SK-N-SH (cell line): ENCODE measurements around the gene ZNF385C. TPM values are rescaled to one million over a fixed set of nuclear protein-coding genes. Genes with fewer than 3 reads are reported as not detected.

ENCODE experiments used
- CTCF ChIA-PET: fragments of 300-600, 350-600 bp; formaldehyde crosslinking; extraction: SDS; loops from one replicate; lab custom pipeline; 2021; lab: Yijun Ruan, JAX
- POLR2A ChIA-PET: fragments of 350-600 bp; sonication (Branson Sonifier 250); formaldehyde crosslinking; extraction: SDS; loops from one replicate; lab custom pipeline; 2020; ENCODE audit warnings: antibody characterized with exemption, inconsistent platforms; lab: Yijun Ruan, JAX
- DNase-seq: peaks from one replicate; pipeline ENCODE4 v3.0.0; 2012
- H2AFZ ChIP-seq: fragments of 200-600 bp; sonication (generic); 2 replicates; pipeline ENCODE4 v1.8.1; 2016; ENCODE audit warnings: antibody characterized with exemption, mild to moderate bottlenecking, low read depth
- H3F3A ChIP-seq: fragments of 200-600 bp; sonication (generic); replicated peaks from 2 replicates; pipeline ENCODE3; 2016; ENCODE audit warnings: antibody characterized with exemption, mild to moderate bottlenecking; ENCODE audit not compliant: insufficient read depth
- H3K27ac ChIP-seq, 2 experiments: fragments of 200-500 bp in 1 of 2; fragments of 200-600 bp in 1 of 2; sonication (Bioruptor generic) in 1 of 2; sonication (generic), shearing (Covaris generic) in 1 of 2; 2 replicates each; pipeline versions ENCODE4 v1.5.1 to v1.6.1; 2014 to 2016; ENCODE audit warnings: low read depth in 2 of 2, inconsistent platforms in 1 of 2, low read length in 1 of 2, mild to moderate bottlenecking in 1 of 2, mixed read lengths in 1 of 2
- H3K27me3 ChIP-seq: fragments of 200-600 bp; sonication (generic), shearing (Covaris generic); 2 replicates; pipeline ENCODE4 v1.6.1; 2016; ENCODE audit warnings: mixed run types; ENCODE audit not compliant: insufficient read depth
- H3K36me3 ChIP-seq, 2 experiments: fragments of 200-500 bp in 1 of 2; fragments of 200-600 bp in 1 of 2; sonication (Bioruptor generic) in 1 of 2; sonication (generic) in 1 of 2; replicated peaks in 1 of 2; 2 replicates each; pipeline versions ENCODE3 to v1.5.1; 2014 to 2016; ENCODE audit warnings: low read length in 1 of 2, mild to moderate bottlenecking in 1 of 2; ENCODE audit not compliant: insufficient read depth in 2 of 2, control insufficient read depth in 1 of 2
- H3K4me1 ChIP-seq, 2 experiments: fragments of 200-500 bp in 1 of 2; fragments of 200-600 bp in 1 of 2; sonication (Bioruptor generic) in 1 of 2; sonication (generic), shearing (Covaris generic) in 1 of 2; 2 replicates each; pipeline versions ENCODE4 v1.5.1 to v1.6.1; 2014 to 2016; ENCODE audit warnings: low read depth in 1 of 2, low read length in 1 of 2, mixed run types in 1 of 2; ENCODE audit not compliant: insufficient read depth in 2 of 2, control insufficient read depth in 1 of 2
- H3K4me2 ChIP-seq: fragments of 200-600 bp; sonication (generic), shearing (Covaris generic); 2 replicates; pipeline ENCODE4 v1.6.1; 2017; ENCODE audit warnings: mixed run types
- H3K4me3 ChIP-seq, 2 experiments: fragments of 200-500 bp in 1 of 2; fragments of 200-600 bp in 1 of 2; sonication (Bioruptor generic) in 1 of 2; sonication (generic), shearing (Covaris generic) in 1 of 2; 2 replicates each; pipeline versions ENCODE4 v1.5.1 to v1.8.1; 2014 to 2016; ENCODE audit warnings: low read depth in 2 of 2, inconsistent platforms in 1 of 2, low read length in 1 of 2, mild to moderate bottlenecking in 1 of 2, mixed read lengths in 1 of 2, moderate library complexity in 1 of 2
- H3K79me2 ChIP-seq: fragments of 200-600 bp; sonication (generic); 2 replicates; pipeline ENCODE4 v1.8.1; 2017; ENCODE audit warnings: mild to moderate bottlenecking; ENCODE audit not compliant: insufficient read depth
- H3K9ac ChIP-seq: fragments of 200-600 bp; sonication (generic); 2 replicates; pipeline ENCODE4 v1.6.1; 2017; ENCODE audit warnings: mixed run types
- H3K9me2 ChIP-seq: fragments of 200-600 bp; sonication (generic); 2 replicates; pipeline ENCODE4 v1.6.1; 2017; ENCODE audit warnings: mixed run types
- H3K9me3 ChIP-seq: fragments of 200-600 bp; sonication (generic); 2 replicates; pipeline ENCODE4 v1.6.1; 2017; ENCODE audit warnings: mixed run types, mild to moderate bottlenecking, moderate library complexity
- H4K20me1 ChIP-seq: fragments of 200-600 bp; sonication (generic); 2 replicates; pipeline ENCODE4 v1.6.1; 2017; ENCODE audit warnings: mild to moderate bottlenecking, mixed run types; ENCODE audit not compliant: insufficient read depth
- ELF1 ChIP-seq: IDR thresholded peaks from 2 replicates; pipeline ENCODE4 v1.4.0; 2012
- EZH2phosphoT487 ChIP-seq: fragments of 200-600 bp; sonication (generic); IDR thresholded peaks from 2 replicates; pipeline ENCODE4 v1.6.1; 2017; ENCODE audit warnings: low read depth, mixed run types, mild to moderate bottlenecking, antibody characterized with exemption, moderate library complexity, borderline replicate concordance
- FOXM1 ChIP-seq: IDR thresholded peaks from 2 replicates; pipeline ENCODE4 v1.4.0; 2012; ENCODE audit warnings: low read depth, mild to moderate bottlenecking
- NFIC ChIP-seq: IDR thresholded peaks from 2 replicates; pipeline ENCODE4 v1.4.0; 2012; ENCODE audit warnings: borderline replicate concordance
- POLR2AphosphoS5 ChIP-seq: IDR thresholded peaks from 2 replicates; pipeline ENCODE4 v1.6.1; 2012; ENCODE audit warnings: low read depth, low read length
- RAD21 ChIP-seq: IDR thresholded peaks from 2 replicates; pipeline ENCODE4 v1.6.1; 2012; ENCODE audit warnings: mild to moderate bottlenecking, low read length
- RCOR1 ChIP-seq: fragments of 150-350 bp; IDR thresholded peaks from 2 replicates; pipeline ENCODE4 v1.6.1; 2017; ENCODE audit warnings: antibody characterized with exemption, low read length
- RXRA ChIP-seq: IDR thresholded peaks from 2 replicates; pipeline ENCODE4 v1.4.0; 2012; ENCODE audit warnings: low read depth, mild to moderate bottlenecking, borderline replicate concordance
- TAF1 ChIP-seq: IDR thresholded peaks from 2 replicates; pipeline ENCODE4 v1.6.1; 2012; ENCODE audit warnings: low read depth, mild to moderate bottlenecking, low read length, moderate library complexity, borderline replicate concordance
- TCF12 ChIP-seq: IDR thresholded peaks from 2 replicates; pipeline ENCODE4 v1.4.0; 2012
- YY1 ChIP-seq: IDR thresholded peaks from 2 replicates; pipeline ENCODE4 v1.4.0; 2012; ENCODE audit warnings: low read depth, mild to moderate bottlenecking
- WGBS: methylation state at CpG from one replicate; pipeline ENCODE4 v1.1.6; 2017; ENCODE audit warnings: low lambda C conversion rate; 5-methylcytosine and 5-hydroxymethylcytosine counted together
- polyA plus RNA-seq, 3 experiments: library from polyadenylated mRNA; depleted of rRNA; stranded (reverse); fragments of >200 nt; gene quantifications; 2 replicates each; pipeline ENCODE4 v1.2.3, GENCODE V29; 2012
- TF ChIP-seq, protein P1 (sequence below): fragments of 200-600 bp; sonication (generic); IDR thresholded peaks from 2 replicates; pipeline ENCODE4 v1.6.1; 2017; ENCODE audit warnings: antibody characterized with exemption, mild to moderate bottlenecking, moderate library complexity
- TF ChIP-seq, protein P2 (sequence below): fragments of 150-350 bp; IDR thresholded peaks from 2 replicates; pipeline ENCODE4 v1.6.1; 2016; ENCODE audit warnings: mild to moderate bottlenecking, low read depth, low read length
- TF ChIP-seq, protein P3 (sequence below): fragments of 150-350 bp; IDR thresholded peaks from 2 replicates; pipeline ENCODE4 v1.6.1; 2017; ENCODE audit warnings: antibody characterized with exemption, low read length, low read depth, borderline replicate concordance
- TF ChIP-seq, protein P4 (sequence below): IDR thresholded peaks from 2 replicates; pipeline ENCODE4 v1.4.0; 2012; ENCODE audit warnings: low read depth

Gene ZNF385C
- polyA plus RNA-seq, 1 of the 3 experiments (the other 2 are of a cell fraction): 0.05 TPM

- ChIA-PET CTCF (interaction anchor here (0.5 to 4.1 kb wide), 6 partner anchors 10 to 97 kb away, joined by 3 to 26 read pairs (median 4); partner anchors contain the start of gene NKIRAS2), POLR2A (interaction anchor here (0.6 kb wide), 1 partner anchor 10 kb away, joined by 4 read pairs; no protein-coding TSS in a partner anchor)
- Histone ChIP-seq H4K20me1 (no peaks in the 10 kb centered on the region), H3K4me3 (no peak overlapping the region), H3K27ac (no peak overlapping the region), H2AFZ (no peak overlapping the region), H3K9me2 (no peaks in the 10 kb centered on the region), H3K4me1 (peaks cover 0 to 4% of the 10 kb centered on the region in 2 experiments; a peak in 1 of 4 replicates), H3K4me2 (no peak overlapping the region), H3F3A (no peaks in the 10 kb centered on the region), H3K9me3 (no peaks in the 10 kb centered on the region), H3K36me3 (no peaks in the 10 kb centered on the region), H3K27me3 (peaks cover 15% of the 10 kb centered on the region), H3K9ac (no peak overlapping the region), H3K79me2 (no peaks in the 10 kb centered on the region)
- no peak for DNase-seq
- no peak for TF ChIP-seq ELF1
- no peak for TF ChIP-seq RXRA
- TF ChIP-seq RCOR1: no peak
- TF ChIP-seq, protein P1, sequence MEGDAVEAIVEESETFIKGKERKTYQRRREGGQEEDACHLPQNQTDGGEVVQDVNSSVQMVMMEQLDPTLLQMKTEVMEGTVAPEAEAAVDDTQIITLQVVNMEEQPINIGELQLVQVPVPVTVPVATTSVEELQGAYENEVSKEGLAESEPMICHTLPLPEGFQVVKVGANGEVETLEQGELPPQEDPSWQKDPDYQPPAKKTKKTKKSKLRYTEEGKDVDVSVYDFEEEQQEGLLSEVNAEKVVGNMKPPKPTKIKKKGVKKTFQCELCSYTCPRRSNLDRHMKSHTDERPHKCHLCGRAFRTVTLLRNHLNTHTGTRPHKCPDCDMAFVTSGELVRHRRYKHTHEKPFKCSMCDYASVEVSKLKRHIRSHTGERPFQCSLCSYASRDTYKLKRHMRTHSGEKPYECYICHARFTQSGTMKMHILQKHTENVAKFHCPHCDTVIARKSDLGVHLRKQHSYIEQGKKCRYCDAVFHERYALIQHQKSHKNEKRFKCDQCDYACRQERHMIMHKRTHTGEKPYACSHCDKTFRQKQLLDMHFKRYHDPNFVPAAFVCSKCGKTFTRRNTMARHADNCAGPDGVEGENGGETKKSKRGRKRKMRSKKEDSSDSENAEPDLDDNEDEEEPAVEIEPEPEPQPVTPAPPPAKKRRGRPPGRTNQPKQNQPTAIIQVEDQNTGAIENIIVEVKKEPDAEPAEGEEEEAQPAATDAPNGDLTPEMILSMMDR: no peak
- TF ChIP-seq, protein P2, sequence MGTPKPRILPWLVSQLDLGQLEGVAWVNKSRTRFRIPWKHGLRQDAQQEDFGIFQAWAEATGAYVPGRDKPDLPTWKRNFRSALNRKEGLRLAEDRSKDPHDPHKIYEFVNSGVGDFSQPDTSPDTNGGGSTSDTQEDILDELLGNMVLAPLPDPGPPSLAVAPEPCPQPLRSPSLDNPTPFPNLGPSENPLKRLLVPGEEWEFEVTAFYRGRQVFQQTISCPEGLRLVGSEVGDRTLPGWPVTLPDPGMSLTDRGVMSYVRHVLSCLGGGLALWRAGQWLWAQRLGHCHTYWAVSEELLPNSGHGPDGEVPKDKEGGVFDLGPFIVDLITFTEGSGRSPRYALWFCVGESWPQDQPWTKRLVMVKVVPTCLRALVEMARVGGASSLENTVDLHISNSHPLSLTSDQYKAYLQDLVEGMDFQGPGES: no peak
- TF ChIP-seq POLR2AphosphoS5: no peak
- TF ChIP-seq TCF12: no peak
- TF ChIP-seq RAD21: no peak
- TF ChIP-seq, protein P3, sequence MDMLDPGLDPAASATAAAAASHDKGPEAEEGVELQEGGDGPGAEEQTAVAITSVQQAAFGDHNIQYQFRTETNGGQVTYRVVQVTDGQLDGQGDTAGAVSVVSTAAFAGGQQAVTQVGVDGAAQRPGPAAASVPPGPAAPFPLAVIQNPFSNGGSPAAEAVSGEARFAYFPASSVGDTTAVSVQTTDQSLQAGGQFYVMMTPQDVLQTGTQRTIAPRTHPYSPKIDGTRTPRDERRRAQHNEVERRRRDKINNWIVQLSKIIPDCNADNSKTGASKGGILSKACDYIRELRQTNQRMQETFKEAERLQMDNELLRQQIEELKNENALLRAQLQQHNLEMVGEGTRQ: no peak
- TF ChIP-seq EZH2phosphoT487: no peak
- TF ChIP-seq NFIC: no peak
- no peak for TF ChIP-seq FOXM1
- no peak for TF ChIP-seq TAF1
- no peak for TF ChIP-seq YY1
- TF ChIP-seq, protein P4, sequence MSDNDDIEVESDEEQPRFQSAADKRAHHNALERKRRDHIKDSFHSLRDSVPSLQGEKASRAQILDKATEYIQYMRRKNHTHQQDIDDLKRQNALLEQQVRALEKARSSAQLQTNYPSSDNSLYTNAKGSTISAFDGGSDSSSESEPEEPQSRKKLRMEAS: no peak
- WGBS: 56% methylated on average over 3 of the region's 3 CpGs
Observed at GRCh38 chr17:42055027-42055426, 43.2 kb downstream of the ZNF385C start.
